Neural cell (in vitro differentiated cells): ENCODE data around the gene WDR37. TPM values are rescaled to one million over a fixed set of nuclear protein-coding genes. Genes with fewer than 3 reads are reported as not detected.

Experiments
- H2AFZ ChIP-seq: fragments of 200-600, 300-800 bp; sonication (generic), shearing (Covaris generic); 2 replicates; pipeline ENCODE4 v1.6.0; 2014; ENCODE audit warnings: low read depth, mild to moderate bottlenecking, antibody characterized with exemption, low read length, moderate library complexity
- H3F3A ChIP-seq: fragments of 200-600 bp; shearing (Covaris generic); 2 replicates; pipeline ENCODE4 v1.6.1; 2016; ENCODE audit warnings: mild to moderate bottlenecking, moderate library complexity, mixed read lengths, antibody characterized with exemption, low read length; ENCODE audit not compliant: insufficient read depth, poor library complexity, severe bottlenecking
- H3K27ac ChIP-seq: fragments of 200-600, 300-800 bp; sonication (generic), shearing (Covaris generic); 2 replicates; pipeline ENCODE4 v1.5.1; 2014; ENCODE audit warnings: mild to moderate bottlenecking, low read length, moderate library complexity
- H3K27me3 ChIP-seq: fragments of 300-800, 200-600 bp; sonication (generic), shearing (Covaris generic); 2 replicates; pipeline ENCODE4 v1.6.0; 2014; ENCODE audit warnings: mild to moderate bottlenecking, low read depth, low read length, moderate library complexity; ENCODE audit not compliant: insufficient read depth
- H3K36me3 ChIP-seq: fragments of 300-800, 200-600 bp; sonication (generic), shearing (Covaris generic); 2 replicates; pipeline ENCODE4 v1.5.1; 2014; ENCODE audit warnings: mild to moderate bottlenecking, antibody characterized with exemption, low read length, moderate library complexity; ENCODE audit not compliant: insufficient read depth
- H3K4me2 ChIP-seq: fragments of 300-800, 200-600 bp; sonication (generic), shearing (Covaris generic); 2 replicates; pipeline ENCODE4 v1.6.0; 2014; ENCODE audit warnings: mild to moderate bottlenecking, low read length
- H3K4me3 ChIP-seq: fragments of 300-800, 200-600 bp; sonication (generic), shearing (Covaris generic); 2 replicates; pipeline ENCODE4 v1.5.1; 2014; ENCODE audit warnings: mild to moderate bottlenecking, low read length, moderate library complexity
- H3K79me2 ChIP-seq: fragments of 200-600 bp; shearing (Covaris generic); replicated peaks from 2 replicates; pipeline ENCODE4 v1.6.0; 2014; ENCODE audit warnings: mild to moderate bottlenecking, low read length, moderate library complexity; ENCODE audit not compliant: insufficient read depth
- H3K9ac ChIP-seq: fragments of 300-800, 200-600 bp; sonication (generic), shearing (Covaris generic); 2 replicates; pipeline ENCODE4 v1.6.1; 2016; ENCODE audit warnings: mild to moderate bottlenecking, low read length, mixed read lengths
- H3K9me2 ChIP-seq: fragments of 200-600 bp; shearing (Covaris generic); 2 replicates; pipeline ENCODE4 v1.6.1; 2016; ENCODE audit warnings: mild to moderate bottlenecking, low read length, mixed read lengths; ENCODE audit not compliant: insufficient read depth
- H3K9me3 ChIP-seq: fragments of 200-600, 300-800 bp; sonication (generic), shearing (Covaris generic); 2 replicates; pipeline ENCODE4 v1.6.1; 2016; ENCODE audit warnings: mild to moderate bottlenecking, mixed run types, low read length, moderate library complexity, mixed read lengths
- H4K20me1 ChIP-seq: fragments of 200-600 bp; shearing (Covaris generic); 2 replicates; pipeline ENCODE4 v1.6.1; 2016; ENCODE audit warnings: mild to moderate bottlenecking, mixed run types; ENCODE audit not compliant: insufficient read depth
- EP300 ChIP-seq: fragments of 450-650 bp; conservative IDR thresholded peaks from 2 replicates; pipeline ENCODE4 v1.6.1; 2014; ENCODE audit warnings: antibody characterized with exemption, mild to moderate bottlenecking, moderate library complexity; ENCODE audit not compliant: poor library complexity, severe bottlenecking
- EZH2 ChIP-seq: fragments of 200-600, 300-800 bp; shearing (Covaris generic), sonication (generic); IDR thresholded peaks from 2 replicates; pipeline ENCODE4 v1.6.1; 2014; ENCODE audit warnings: antibody characterized with exemption, low read length, borderline replicate concordance, mild to moderate bottlenecking; ENCODE audit not compliant: insufficient read depth, poor library complexity, severe bottlenecking
- MXI1 ChIP-seq: fragments of 450-650 bp; conservative IDR thresholded peaks from 2 replicates; pipeline ENCODE4 v1.6.1; 2014; ENCODE audit warnings: antibody characterized with exemption, mild to moderate bottlenecking; ENCODE audit not compliant: poor library complexity, severe bottlenecking
- POLR2AphosphoS5 ChIP-seq: IDR thresholded peaks from 2 replicates; pipeline ENCODE4 v1.6.1; 2012
- RAD21 ChIP-seq: fragments of 450-650 bp; conservative IDR thresholded peaks from 2 replicates; pipeline ENCODE4 v1.6.1; 2014; ENCODE audit warnings: antibody characterized with exemption, mild to moderate bottlenecking, moderate library complexity
- SMC3 ChIP-seq: fragments of 450-650 bp; conservative IDR thresholded peaks from 2 replicates; pipeline ENCODE4 v1.6.1; 2014; ENCODE audit warnings: antibody characterized with exemption, mild to moderate bottlenecking, moderate library complexity; ENCODE audit not compliant: poor library complexity
- TAF1 ChIP-seq: IDR thresholded peaks from 2 replicates; pipeline ENCODE4 v1.6.1; 2012; ENCODE audit warnings: low read depth
- polyA plus RNA-seq: library from polyadenylated mRNA; depleted of rRNA; stranded (reverse); fragments of >200 nt; gene quantifications from 2 replicates; pipeline ENCODE4 v1.2.3, GENCODE V29; 2014
- TF ChIP-seq, protein P1 (sequence below): IDR thresholded peaks from 2 replicates; pipeline ENCODE4 v1.6.1; 2012; ENCODE audit warnings: borderline replicate concordance
- TF ChIP-seq, protein P2 (sequence below): fragments of 450-650 bp; IDR thresholded peaks from 2 replicates; pipeline ENCODE4 v1.5.1; 2014; ENCODE audit warnings: antibody characterized with exemption, mild to moderate bottlenecking, moderate library complexity; ENCODE audit not compliant: poor library complexity, severe bottlenecking

WDR37 gene
- polyA plus RNA-seq, 1 donor from 2014 or later, result 32.3 TPM

- TF ChIP-seq, protein P1, sequence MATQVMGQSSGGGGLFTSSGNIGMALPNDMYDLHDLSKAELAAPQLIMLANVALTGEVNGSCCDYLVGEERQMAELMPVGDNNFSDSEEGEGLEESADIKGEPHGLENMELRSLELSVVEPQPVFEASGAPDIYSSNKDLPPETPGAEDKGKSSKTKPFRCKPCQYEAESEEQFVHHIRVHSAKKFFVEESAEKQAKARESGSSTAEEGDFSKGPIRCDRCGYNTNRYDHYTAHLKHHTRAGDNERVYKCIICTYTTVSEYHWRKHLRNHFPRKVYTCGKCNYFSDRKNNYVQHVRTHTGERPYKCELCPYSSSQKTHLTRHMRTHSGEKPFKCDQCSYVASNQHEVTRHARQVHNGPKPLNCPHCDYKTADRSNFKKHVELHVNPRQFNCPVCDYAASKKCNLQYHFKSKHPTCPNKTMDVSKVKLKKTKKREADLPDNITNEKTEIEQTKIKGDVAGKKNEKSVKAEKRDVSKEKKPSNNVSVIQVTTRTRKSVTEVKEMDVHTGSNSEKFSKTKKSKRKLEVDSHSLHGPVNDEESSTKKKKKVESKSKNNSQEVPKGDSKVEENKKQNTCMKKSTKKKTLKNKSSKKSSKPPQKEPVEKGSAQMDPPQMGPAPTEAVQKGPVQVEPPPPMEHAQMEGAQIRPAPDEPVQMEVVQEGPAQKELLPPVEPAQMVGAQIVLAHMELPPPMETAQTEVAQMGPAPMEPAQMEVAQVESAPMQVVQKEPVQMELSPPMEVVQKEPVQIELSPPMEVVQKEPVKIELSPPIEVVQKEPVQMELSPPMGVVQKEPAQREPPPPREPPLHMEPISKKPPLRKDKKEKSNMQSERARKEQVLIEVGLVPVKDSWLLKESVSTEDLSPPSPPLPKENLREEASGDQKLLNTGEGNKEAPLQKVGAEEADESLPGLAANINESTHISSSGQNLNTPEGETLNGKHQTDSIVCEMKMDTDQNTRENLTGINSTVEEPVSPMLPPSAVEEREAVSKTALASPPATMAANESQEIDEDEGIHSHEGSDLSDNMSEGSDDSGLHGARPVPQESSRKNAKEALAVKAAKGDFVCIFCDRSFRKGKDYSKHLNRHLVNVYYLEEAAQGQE, result no peak
- TF ChIP-seq POLR2AphosphoS5 (no peak), SMC3 (no peak), EP300 (no peak), EZH2 (no peak), MXI1 (no peak), RAD21 (no peak), TAF1 (no peak)
- TF ChIP-seq, protein P2, sequence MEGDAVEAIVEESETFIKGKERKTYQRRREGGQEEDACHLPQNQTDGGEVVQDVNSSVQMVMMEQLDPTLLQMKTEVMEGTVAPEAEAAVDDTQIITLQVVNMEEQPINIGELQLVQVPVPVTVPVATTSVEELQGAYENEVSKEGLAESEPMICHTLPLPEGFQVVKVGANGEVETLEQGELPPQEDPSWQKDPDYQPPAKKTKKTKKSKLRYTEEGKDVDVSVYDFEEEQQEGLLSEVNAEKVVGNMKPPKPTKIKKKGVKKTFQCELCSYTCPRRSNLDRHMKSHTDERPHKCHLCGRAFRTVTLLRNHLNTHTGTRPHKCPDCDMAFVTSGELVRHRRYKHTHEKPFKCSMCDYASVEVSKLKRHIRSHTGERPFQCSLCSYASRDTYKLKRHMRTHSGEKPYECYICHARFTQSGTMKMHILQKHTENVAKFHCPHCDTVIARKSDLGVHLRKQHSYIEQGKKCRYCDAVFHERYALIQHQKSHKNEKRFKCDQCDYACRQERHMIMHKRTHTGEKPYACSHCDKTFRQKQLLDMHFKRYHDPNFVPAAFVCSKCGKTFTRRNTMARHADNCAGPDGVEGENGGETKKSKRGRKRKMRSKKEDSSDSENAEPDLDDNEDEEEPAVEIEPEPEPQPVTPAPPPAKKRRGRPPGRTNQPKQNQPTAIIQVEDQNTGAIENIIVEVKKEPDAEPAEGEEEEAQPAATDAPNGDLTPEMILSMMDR, result no peak
- no peaks in the 10 kb centered on the region for H3F3A ChIP-seq
- no peak overlapping the region for H2AFZ ChIP-seq
- H3K9me2 ChIP-seq, result no peaks in the 10 kb centered on the region
- H3K9me3 ChIP-seq, result no peaks in the 10 kb centered on the region
- no peak overlapping the region for H3K27ac ChIP-seq
- H3K9ac ChIP-seq, result no peak overlapping the region
- H3K27me3 ChIP-seq, result no peaks in the 10 kb centered on the region
- H3K4me2 ChIP-seq, result no peak overlapping the region
- H3K79me2 ChIP-seq, result no peaks in the 10 kb centered on the region
- H3K36me3 ChIP-seq, result no peaks in the 10 kb centered on the region
- H3K4me3 ChIP-seq, result no peak overlapping the region
- H4K20me1 ChIP-seq, result no peaks in the 10 kb centered on the region
Measured at GRCh38 chr10:1090696-1091095, 34.5 kb downstream of the WDR37 start.

- TF ChIP-seq, protein P1, result no peak
- TF ChIP-seq EP300 (no peak), RAD21 (no peak), SMC3 (no peak), TAF1 (no peak), MXI1 (no peak), EZH2 (no peak), POLR2AphosphoS5 (no peak)
- TF ChIP-seq, protein P2, result no peak
- no peak overlapping the region for H3K4me3 ChIP-seq
- H3K9ac ChIP-seq, result no peak overlapping the region
- no peak overlapping the region for H3K27ac ChIP-seq
- H3K36me3 ChIP-seq, result no peaks in the 10 kb centered on the region
- no peak overlapping the region for H3K4me2 ChIP-seq
- H3K27me3 ChIP-seq, result no peaks in the 10 kb centered on the region
- no peak overlapping the region for H2AFZ ChIP-seq
- H3K79me2 ChIP-seq, result no peaks in the 10 kb centered on the region
- H3F3A ChIP-seq, result no peaks in the 10 kb centered on the region
- H4K20me1 ChIP-seq, result no peaks in the 10 kb centered on the region
- no peaks in the 10 kb centered on the region for H3K9me3 ChIP-seq
- H3K9me2 ChIP-seq, result no peaks in the 10 kb centered on the region
Measured at GRCh38 chr10:1093696-1094095, 37.5 kb downstream of the WDR37 start.
